Neural progenitor cell (in vitro differentiated cells): Measurements from ENCODE around the gene CCNK. TPM values are rescaled to one million over a fixed set of nuclear protein-coding genes. Genes with fewer than 3 reads are reported as not detected.

Experiments
- DNase-seq: peaks from one replicate; pipeline ENCODE4 v3.0.0-alpha.2; 2016; ENCODE audit warnings: low spot score
- H2AFZ ChIP-seq: fragments of 200-600 bp; sonication (generic); replicated peaks from 2 replicates; pipeline ENCODE4 v1.6.1; 2016; ENCODE audit warnings: antibody characterized with exemption
- H3F3A ChIP-seq: fragments of 200-600 bp; sonication (generic); 2 replicates; pipeline ENCODE4 v1.6.1; 2016; ENCODE audit warnings: antibody characterized with exemption, low read depth
- H3K27ac ChIP-seq: fragments of 200-600 bp; sonication (generic); 2 replicates; pipeline ENCODE4 v1.5.1; 2016; ENCODE audit warnings: mild to moderate bottlenecking
- H3K27me3 ChIP-seq: fragments of 200-600 bp; sonication (generic); 2 replicates; pipeline ENCODE4 v1.6.1; 2016; ENCODE audit warnings: mild to moderate bottlenecking, moderate library complexity
- H3K36me3 ChIP-seq: fragments of 200-600 bp; sonication (generic); 2 replicates; pipeline ENCODE4 v1.5.1; 2016
- H3K4me1 ChIP-seq: fragments of 200-600 bp; sonication (generic); 2 replicates; pipeline ENCODE4 v1.6.1; 2016; ENCODE audit warnings: mixed run types
- H3K4me2 ChIP-seq: fragments of 200-600 bp; sonication (generic); 2 replicates; pipeline ENCODE4 v1.6.1; 2016
- H3K4me3 ChIP-seq: fragments of 200-600 bp; sonication (generic); 2 replicates; pipeline ENCODE4 v1.5.1; 2016
- H3K79me2 ChIP-seq: fragments of 200-600 bp; sonication (generic); 2 replicates; pipeline ENCODE4 v1.6.1; 2016; ENCODE audit warnings: low read depth
- H3K9ac ChIP-seq: fragments of 200-600 bp; sonication (generic); 2 replicates; pipeline ENCODE4 v1.6.1; 2016
- H3K9me3 ChIP-seq: fragments of 200-600 bp; sonication (generic); 2 replicates; pipeline ENCODE4 v1.5.1; 2016; ENCODE audit warnings: low read depth
- H4K20me1 ChIP-seq: fragments of 200-600 bp; sonication (generic); 2 replicates; pipeline ENCODE4 v1.6.1; 2016; ENCODE audit warnings: low read depth
- H3K27ac Mint-ChIP-seq: 3 replicates; pipeline ENCODE4 v1.8.0; 2021; ENCODE audit warnings: mixed read lengths
- H3K27me3 Mint-ChIP-seq: 2 replicates; pipeline ENCODE4 v1.8.0; 2022; ENCODE audit warnings: low read depth, mild to moderate bottlenecking, inconsistent platforms, moderate library complexity, mixed read lengths; ENCODE audit not compliant: insufficient read depth
- H3K36me3 Mint-ChIP-seq: 3 replicates; pipeline ENCODE4 v1.8.0; 2021; ENCODE audit warnings: mixed read lengths
- H3K4me1 Mint-ChIP-seq: 3 replicates; pipeline ENCODE4 v1.8.0; 2021; ENCODE audit warnings: mixed read lengths
- H3K4me3 Mint-ChIP-seq: 3 replicates; pipeline ENCODE4 v1.8.0; 2021; ENCODE audit warnings: mild to moderate bottlenecking, moderate library complexity, mixed read lengths
- H3K9me3 Mint-ChIP-seq: 3 replicates; pipeline ENCODE4 v1.8.0; 2020; ENCODE audit warnings: mixed read lengths
- EZH2 ChIP-seq: fragments of 200-600 bp; sonication (generic); IDR thresholded peaks from 2 replicates; pipeline ENCODE4 v1.6.1; 2017; ENCODE audit warnings: antibody characterized with exemption, mild to moderate bottlenecking, moderate library complexity
- EZH2phosphoT487 ChIP-seq: fragments of 200-600 bp; sonication (generic); IDR thresholded peaks from 2 replicates; pipeline ENCODE4 v1.6.1; 2017; ENCODE audit warnings: antibody characterized with exemption
- total RNA-seq: library from RNA; depleted of rRNA; stranded (reverse); fragments of >200 nt; gene quantifications from 2 replicates; pipeline ENCODE4 v1.2.3, GENCODE V29; 2015; ENCODE audit warnings: low replicate concordance
- TF ChIP-seq, protein P1 (sequence below): fragments of 200-600 bp; sonication (generic); IDR thresholded peaks from 2 replicates; pipeline ENCODE4 v1.5.1; 2017; ENCODE audit warnings: antibody characterized with exemption, mild to moderate bottlenecking

Gene CCNK
- total RNA-seq, 1 donor from 2014 or later, result 19.0 TPM

DNA sequence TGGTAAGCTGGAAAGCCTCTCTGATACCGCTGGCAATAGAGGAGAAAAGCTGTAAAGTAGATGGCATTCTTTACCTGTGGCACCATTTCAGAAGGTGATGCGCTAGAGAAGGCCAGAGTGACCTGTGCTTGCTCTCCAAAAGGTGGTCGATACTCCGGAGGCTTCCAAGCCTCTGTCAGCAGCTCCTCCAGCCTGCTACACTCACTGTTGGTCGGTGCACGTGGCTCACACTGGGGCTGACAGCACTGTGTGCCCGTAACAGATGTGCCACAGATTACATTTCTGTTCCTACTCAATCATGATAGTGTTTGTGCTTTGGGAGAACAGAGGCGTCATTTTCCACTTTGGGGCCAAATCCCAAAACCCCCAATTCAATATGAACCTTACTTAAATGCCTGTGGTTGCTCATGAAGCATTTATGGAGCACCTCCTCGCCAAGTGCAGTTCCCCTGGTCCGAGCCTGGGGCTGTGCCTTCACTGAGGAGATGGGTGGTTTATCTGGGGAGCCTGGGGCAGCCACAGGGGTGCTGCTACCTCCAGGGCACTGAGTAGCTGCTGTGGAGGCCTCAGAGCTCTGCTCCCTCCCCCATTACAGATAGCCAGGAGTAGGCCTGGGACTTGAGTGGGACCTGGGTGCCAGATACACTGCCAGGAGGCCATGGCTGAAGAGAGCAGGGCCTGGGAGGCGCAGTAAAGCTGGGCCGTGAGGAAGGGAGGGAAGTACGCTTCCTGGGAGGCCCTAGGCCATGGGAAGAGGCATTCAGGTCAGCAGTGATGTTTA is 26.8 kb downstream of the CCNK start:
- TF ChIP-seq, protein P1, sequence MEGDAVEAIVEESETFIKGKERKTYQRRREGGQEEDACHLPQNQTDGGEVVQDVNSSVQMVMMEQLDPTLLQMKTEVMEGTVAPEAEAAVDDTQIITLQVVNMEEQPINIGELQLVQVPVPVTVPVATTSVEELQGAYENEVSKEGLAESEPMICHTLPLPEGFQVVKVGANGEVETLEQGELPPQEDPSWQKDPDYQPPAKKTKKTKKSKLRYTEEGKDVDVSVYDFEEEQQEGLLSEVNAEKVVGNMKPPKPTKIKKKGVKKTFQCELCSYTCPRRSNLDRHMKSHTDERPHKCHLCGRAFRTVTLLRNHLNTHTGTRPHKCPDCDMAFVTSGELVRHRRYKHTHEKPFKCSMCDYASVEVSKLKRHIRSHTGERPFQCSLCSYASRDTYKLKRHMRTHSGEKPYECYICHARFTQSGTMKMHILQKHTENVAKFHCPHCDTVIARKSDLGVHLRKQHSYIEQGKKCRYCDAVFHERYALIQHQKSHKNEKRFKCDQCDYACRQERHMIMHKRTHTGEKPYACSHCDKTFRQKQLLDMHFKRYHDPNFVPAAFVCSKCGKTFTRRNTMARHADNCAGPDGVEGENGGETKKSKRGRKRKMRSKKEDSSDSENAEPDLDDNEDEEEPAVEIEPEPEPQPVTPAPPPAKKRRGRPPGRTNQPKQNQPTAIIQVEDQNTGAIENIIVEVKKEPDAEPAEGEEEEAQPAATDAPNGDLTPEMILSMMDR, result no peak
- TF ChIP-seq EZH2phosphoT487 (no peak), EZH2 (no peak)
- H3K4me3 ChIP-seq, result no peak overlapping the region
- peaks cover 9% of the 10 kb centered on the region for H3K27me3 Mint-ChIP-seq
- H3K27ac Mint-ChIP-seq, result no peak overlapping the region
- peaks cover 35% of the 10 kb centered on the region for H3K36me3 Mint-ChIP-seq
- H3K36me3 ChIP-seq, result peaks cover 13% of the 10 kb centered on the region
- H3K9me3 ChIP-seq, result no peaks in the 10 kb centered on the region
- H3K9ac ChIP-seq, result no peak overlapping the region
- H3F3A ChIP-seq, result peaks cover 10% of the 10 kb centered on the region
- no peak overlapping the region for H3K4me2 ChIP-seq
- DNase-seq, result no peak
- no peaks in the 10 kb centered on the region for H3K4me1 ChIP-seq
- H3K79me2 ChIP-seq, result no peaks in the 10 kb centered on the region
- no peaks in the 10 kb centered on the region for H3K27me3 ChIP-seq
- no peak overlapping the region for H3K4me3 Mint-ChIP-seq
- no peak overlapping the region for H3K27ac ChIP-seq
- H4K20me1 ChIP-seq, result peaks cover 31% of the 10 kb centered on the region
- no peak overlapping the region for H2AFZ ChIP-seq
- H3K4me1 Mint-ChIP-seq, result peaks cover 4% of the 10 kb centered on the region
- H3K9me3 Mint-ChIP-seq, result no peaks in the 10 kb centered on the region

DNA sequence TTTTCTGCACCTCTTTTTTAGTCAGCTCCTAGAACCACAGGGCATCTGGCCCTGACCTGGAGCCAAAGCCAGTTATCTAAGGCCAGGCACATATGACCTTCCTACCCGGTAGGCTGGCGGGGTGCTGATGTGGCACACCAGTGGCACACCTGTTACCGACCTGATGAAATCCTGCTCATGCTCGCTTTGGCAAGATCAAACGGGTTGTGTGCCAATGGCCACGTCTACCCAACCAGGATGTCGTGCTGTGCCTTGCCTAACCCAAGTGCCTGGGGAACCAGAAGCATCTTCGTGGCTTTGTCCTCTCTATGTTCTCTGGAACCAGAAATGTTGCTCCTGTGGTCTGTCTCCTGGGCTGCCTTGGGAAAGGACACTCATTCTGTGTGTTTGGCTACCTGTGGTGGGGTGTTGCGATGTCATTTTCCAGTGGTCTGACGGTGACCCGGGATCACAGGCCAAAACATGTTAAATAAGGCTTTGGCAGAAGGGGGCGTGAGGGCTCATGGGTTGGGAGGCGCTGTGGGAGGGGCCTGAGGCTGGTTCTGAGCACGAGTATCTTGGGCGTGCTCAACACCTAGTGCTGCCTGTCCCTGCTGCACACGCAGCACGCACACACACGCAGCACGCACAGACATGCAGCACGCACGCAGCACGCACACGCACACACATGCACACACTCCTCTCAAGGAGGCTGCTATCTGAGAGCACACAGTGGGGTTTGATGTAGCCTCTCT is 27.9 kb downstream of the CCNK start:
- no peak overlapping the region for H2AFZ ChIP-seq
- H3F3A ChIP-seq, result peaks cover 10% of the 10 kb centered on the region
- Mint-ChIP-seq H3K4me1 (peaks cover 6% of the 10 kb centered on the region), H3K4me3 (no peak overlapping the region), H3K9me3 (no peaks in the 10 kb centered on the region), H3K36me3 (peaks cover 31% of the 10 kb centered on the region), H3K27ac (peak overlapping the region; percentile 69), H3K27me3 (peaks cover 12% of the 10 kb centered on the region)
- H3K4me1 ChIP-seq, result no peaks in the 10 kb centered on the region
- H3K36me3 ChIP-seq, result peaks cover 5% of the 10 kb centered on the region
- no peak overlapping the region for H3K27ac ChIP-seq
- H3K9ac ChIP-seq, result no peak overlapping the region
- H3K4me2 ChIP-seq, result no peak overlapping the region
- no peaks in the 10 kb centered on the region for H3K9me3 ChIP-seq
- peaks cover 34% of the 10 kb centered on the region for H4K20me1 ChIP-seq
- H3K79me2 ChIP-seq, result no peaks in the 10 kb centered on the region
- H3K4me3 ChIP-seq, result no peak overlapping the region
- TF ChIP-seq, protein P1, result no peak
- TF ChIP-seq EZH2, result no peak
- no peak for TF ChIP-seq EZH2phosphoT487
- no peaks in the 10 kb centered on the region for H3K27me3 ChIP-seq
- peak; percentile 21 for DNase-seq

DNA sequence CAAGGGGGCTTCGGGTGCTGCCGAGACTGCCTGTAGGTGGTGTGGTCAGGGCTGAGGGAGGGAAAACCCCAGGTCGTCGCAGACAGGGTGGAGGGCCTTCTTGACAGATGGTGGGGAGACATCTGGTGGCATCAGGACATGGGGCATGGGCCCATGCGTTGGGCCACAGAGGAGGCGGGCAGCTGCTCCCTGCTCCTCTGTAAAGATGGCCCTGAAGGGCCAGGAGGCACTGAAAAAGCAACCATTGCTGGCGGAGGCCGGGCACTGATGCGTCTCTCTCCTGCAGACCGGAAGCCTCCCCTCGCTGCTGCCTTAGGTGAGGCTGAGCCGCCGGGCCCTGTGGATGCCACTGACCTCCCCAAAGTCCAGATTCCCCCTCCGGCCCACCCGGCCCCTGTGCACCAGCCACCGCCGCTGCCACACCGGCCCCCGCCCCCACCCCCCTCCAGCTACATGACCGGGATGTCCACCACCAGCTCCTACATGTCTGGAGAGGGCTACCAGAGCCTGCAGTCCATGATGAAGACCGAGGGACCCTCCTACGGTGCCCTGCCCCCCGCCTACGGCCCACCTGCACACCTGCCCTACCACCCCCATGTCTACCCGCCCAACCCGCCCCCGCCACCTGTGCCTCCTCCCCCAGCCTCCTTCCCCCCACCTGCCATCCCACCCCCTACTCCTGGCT is 28.8 kb downstream of the CCNK start:
- Histone ChIP-seq H3K9ac (no peak overlapping the region), H3K4me2 (no peak overlapping the region), H2AFZ (no peak overlapping the region), H3K27me3 (no peaks in the 10 kb centered on the region), H3K9me3 (no peaks in the 10 kb centered on the region), H3F3A (peaks cover 10% of the 10 kb centered on the region), H4K20me1 (peaks cover 36% of the 10 kb centered on the region), H3K36me3 (peaks cover 4% of the 10 kb centered on the region), H3K4me1 (no peaks in the 10 kb centered on the region), H3K27ac (peak overlapping the region; percentile 46), H3K79me2 (no peaks in the 10 kb centered on the region), H3K4me3 (no peak overlapping the region)
- H3K4me1 Mint-ChIP-seq, result peaks cover 6% of the 10 kb centered on the region
- H3K9me3 Mint-ChIP-seq, result no peaks in the 10 kb centered on the region
- H3K36me3 Mint-ChIP-seq, result peaks cover 25% of the 10 kb centered on the region
- no peak for DNase-seq
- no peak overlapping the region for H3K27ac Mint-ChIP-seq
- TF ChIP-seq, protein P1, result no peak
- TF ChIP-seq EZH2phosphoT487 (no peak), EZH2 (no peak)
- H3K27me3 Mint-ChIP-seq, result peaks cover 12% of the 10 kb centered on the region
- H3K4me3 Mint-ChIP-seq, result no peak overlapping the region
